ENCODE results near the gene BORCS6. TPM values are rescaled to one million over a fixed set of nuclear protein-coding genes. Genes with fewer than 3 reads are reported as not detected.

The BORCS6 gene
- polyA plus RNA-seq = 12.1 and 13.7 TPM in 2 replicates
- 12.0 and 14.6 TPM in 2 replicates for polyA minus RNA-seq

DNA sequence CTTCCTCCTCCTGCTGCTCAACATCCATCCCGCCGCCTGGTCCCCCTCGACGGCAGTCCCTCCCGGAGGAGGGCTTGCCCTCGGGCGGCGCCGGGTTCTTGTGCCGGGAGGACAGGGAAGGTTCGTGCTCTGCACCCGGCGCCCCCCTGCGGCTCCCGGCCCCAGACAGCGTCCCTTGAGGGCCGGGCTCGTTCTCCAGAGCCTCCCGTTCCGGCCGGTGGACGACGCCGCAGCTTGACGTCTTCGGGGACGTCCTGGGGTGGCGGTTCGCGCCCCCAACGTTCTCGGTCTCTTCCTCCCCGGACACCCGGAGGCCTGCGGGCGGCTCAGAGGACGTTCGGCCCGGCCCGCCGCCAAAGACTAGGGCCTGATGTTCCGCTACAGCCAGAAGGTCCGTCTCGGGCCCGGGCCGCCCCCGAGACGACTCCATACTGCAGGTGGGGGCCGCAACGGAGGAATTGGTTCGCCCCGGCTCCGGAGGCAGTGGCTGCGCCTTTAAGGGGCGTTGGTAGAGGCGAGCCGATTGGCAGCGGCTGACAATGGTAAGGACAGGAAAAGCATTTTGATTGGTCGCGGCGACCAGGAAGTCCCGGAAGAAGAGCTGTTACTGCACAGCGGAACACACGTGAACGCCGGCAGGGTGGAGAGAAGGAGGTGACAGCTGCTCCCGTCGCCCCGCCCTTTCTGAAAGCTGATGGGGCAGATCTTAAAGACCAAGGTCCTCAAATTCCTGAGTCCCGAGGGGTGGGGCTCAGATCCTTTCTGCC is at the start of gene BORCS6:
Gene BORCS6, minus strand, starts transcription at position 470 of the 767 bp plus-strand sequence. Its CDS starts 40 bp downstream, at position 430.
- Histone ChIP-seq H3K9me3 (ENCODE audit: low read length) (no peaks in the 10 kb centered on the region), H3K36me3 (ENCODE audit: insufficient read depth, low read length) (no peaks in the 10 kb centered on the region), H2AFZ (ENCODE audit: low read depth, low read length) (peak within 1 kb of the TSS; percentile 94), H4K20me1 (ENCODE audit: insufficient read depth) (peaks cover 3% of the 10 kb centered on the region), H3F3A (ENCODE audit: insufficient read depth, low read length, poor library complexity, severe bottlenecking) (peaks cover 18% of the 10 kb centered on the region), H3K4me3 (ENCODE audit: low read length) (peak within 1 kb of the TSS; percentile 100), H3K27ac (ENCODE audit: low read length) (peak within 1 kb of the TSS; percentile 74), H3K27me3 (ENCODE audit: insufficient read depth, low read depth, low read length) (no peaks in the 10 kb centered on the region), H3K9me2 (ENCODE audit: insufficient read depth, low read length) (no peaks in the 10 kb centered on the region), H3K79me2 (replicated peaks; ENCODE audit: insufficient read depth, low read length) (no peaks in the 10 kb centered on the region), H3K9ac (ENCODE audit: low read length) (peak within 1 kb of the TSS; percentile 88), H3K4me2 (ENCODE audit: low read length) (peak within 1 kb of the TSS; percentile 55)
- TF ChIP-seq EP300 (conservative IDR thresholded peaks at IDR 0.05; ENCODE audit: poor library complexity, severe bottlenecking) (peak; percentile 22), POLR2AphosphoS5 (IDR thresholded peaks at IDR 0.05) (peak; percentile 68), RAD21 (conservative IDR thresholded peaks at IDR 0.05) (peak; percentile 16), EZH2 (IDR thresholded peaks at IDR 0.05; ENCODE audit: borderline replicate concordance, insufficient read depth, low read length, poor library complexity, severe bottlenecking) (no peak), TAF1 (IDR thresholded peaks at IDR 0.05; ENCODE audit: low read depth) (no peak), MXI1 (conservative IDR thresholded peaks at IDR 0.05; ENCODE audit: poor library complexity, severe bottlenecking) (peak; percentile 55), SMC3 (conservative IDR thresholded peaks at IDR 0.05; ENCODE audit: poor library complexity) (no peak)
- TF ChIP-seq, protein P1, sequence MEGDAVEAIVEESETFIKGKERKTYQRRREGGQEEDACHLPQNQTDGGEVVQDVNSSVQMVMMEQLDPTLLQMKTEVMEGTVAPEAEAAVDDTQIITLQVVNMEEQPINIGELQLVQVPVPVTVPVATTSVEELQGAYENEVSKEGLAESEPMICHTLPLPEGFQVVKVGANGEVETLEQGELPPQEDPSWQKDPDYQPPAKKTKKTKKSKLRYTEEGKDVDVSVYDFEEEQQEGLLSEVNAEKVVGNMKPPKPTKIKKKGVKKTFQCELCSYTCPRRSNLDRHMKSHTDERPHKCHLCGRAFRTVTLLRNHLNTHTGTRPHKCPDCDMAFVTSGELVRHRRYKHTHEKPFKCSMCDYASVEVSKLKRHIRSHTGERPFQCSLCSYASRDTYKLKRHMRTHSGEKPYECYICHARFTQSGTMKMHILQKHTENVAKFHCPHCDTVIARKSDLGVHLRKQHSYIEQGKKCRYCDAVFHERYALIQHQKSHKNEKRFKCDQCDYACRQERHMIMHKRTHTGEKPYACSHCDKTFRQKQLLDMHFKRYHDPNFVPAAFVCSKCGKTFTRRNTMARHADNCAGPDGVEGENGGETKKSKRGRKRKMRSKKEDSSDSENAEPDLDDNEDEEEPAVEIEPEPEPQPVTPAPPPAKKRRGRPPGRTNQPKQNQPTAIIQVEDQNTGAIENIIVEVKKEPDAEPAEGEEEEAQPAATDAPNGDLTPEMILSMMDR (IDR thresholded peaks at IDR 0.05; ENCODE audit: poor library complexity, severe bottlenecking) = no peak
- TF ChIP-seq, protein P2, sequence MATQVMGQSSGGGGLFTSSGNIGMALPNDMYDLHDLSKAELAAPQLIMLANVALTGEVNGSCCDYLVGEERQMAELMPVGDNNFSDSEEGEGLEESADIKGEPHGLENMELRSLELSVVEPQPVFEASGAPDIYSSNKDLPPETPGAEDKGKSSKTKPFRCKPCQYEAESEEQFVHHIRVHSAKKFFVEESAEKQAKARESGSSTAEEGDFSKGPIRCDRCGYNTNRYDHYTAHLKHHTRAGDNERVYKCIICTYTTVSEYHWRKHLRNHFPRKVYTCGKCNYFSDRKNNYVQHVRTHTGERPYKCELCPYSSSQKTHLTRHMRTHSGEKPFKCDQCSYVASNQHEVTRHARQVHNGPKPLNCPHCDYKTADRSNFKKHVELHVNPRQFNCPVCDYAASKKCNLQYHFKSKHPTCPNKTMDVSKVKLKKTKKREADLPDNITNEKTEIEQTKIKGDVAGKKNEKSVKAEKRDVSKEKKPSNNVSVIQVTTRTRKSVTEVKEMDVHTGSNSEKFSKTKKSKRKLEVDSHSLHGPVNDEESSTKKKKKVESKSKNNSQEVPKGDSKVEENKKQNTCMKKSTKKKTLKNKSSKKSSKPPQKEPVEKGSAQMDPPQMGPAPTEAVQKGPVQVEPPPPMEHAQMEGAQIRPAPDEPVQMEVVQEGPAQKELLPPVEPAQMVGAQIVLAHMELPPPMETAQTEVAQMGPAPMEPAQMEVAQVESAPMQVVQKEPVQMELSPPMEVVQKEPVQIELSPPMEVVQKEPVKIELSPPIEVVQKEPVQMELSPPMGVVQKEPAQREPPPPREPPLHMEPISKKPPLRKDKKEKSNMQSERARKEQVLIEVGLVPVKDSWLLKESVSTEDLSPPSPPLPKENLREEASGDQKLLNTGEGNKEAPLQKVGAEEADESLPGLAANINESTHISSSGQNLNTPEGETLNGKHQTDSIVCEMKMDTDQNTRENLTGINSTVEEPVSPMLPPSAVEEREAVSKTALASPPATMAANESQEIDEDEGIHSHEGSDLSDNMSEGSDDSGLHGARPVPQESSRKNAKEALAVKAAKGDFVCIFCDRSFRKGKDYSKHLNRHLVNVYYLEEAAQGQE (IDR thresholded peaks at IDR 0.05; ENCODE audit: borderline replicate concordance) = peak; percentile 11

DNA sequence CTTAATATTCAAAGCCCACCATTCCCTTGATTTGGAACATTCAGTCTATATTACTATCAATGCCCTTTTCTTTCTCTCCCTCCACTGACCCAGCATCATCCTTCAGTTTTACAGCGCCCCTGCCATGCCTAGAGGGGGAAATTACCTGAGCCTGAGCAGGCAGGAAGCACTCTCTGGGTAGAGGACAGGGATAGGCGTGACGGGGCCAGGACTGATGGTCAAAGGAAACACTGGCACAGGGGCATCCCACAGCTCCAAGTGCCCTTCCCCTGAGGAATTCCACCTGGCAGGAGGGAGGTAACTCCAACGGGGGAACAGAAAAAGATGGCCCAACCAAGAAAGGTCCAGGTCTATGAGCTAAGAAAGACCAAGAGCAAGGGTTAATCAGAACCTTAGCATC is 47.9 kb upstream of the BORCS6 start:
- Histone ChIP-seq H3K9ac (ENCODE audit: low read length) (no peak overlapping the region), H3F3A (ENCODE audit: insufficient read depth, low read length, poor library complexity, severe bottlenecking) (no peaks in the 10 kb centered on the region), H3K27me3 (ENCODE audit: insufficient read depth, low read depth, low read length) (no peaks in the 10 kb centered on the region), H3K9me2 (ENCODE audit: insufficient read depth, low read length) (no peaks in the 10 kb centered on the region), H4K20me1 (ENCODE audit: insufficient read depth) (no peaks in the 10 kb centered on the region), H2AFZ (ENCODE audit: low read depth, low read length) (no peak overlapping the region), H3K27ac (ENCODE audit: low read length) (no peak overlapping the region), H3K9me3 (ENCODE audit: low read length) (no peaks in the 10 kb centered on the region), H3K4me2 (ENCODE audit: low read length) (no peak overlapping the region), H3K36me3 (ENCODE audit: insufficient read depth, low read length) (no peaks in the 10 kb centered on the region), H3K79me2 (replicated peaks; ENCODE audit: insufficient read depth, low read length) (no peaks in the 10 kb centered on the region), H3K4me3 (ENCODE audit: low read length) (no peak overlapping the region)
- TF ChIP-seq, protein P2 (IDR thresholded peaks at IDR 0.05; ENCODE audit: borderline replicate concordance) = no peak
- TF ChIP-seq RAD21 (conservative IDR thresholded peaks at IDR 0.05) (no peak), TAF1 (IDR thresholded peaks at IDR 0.05; ENCODE audit: low read depth) (no peak), EP300 (conservative IDR thresholded peaks at IDR 0.05; ENCODE audit: poor library complexity, severe bottlenecking) (no peak)
